ENCODE results near the gene ATP1A1.

The ATP1A1 gene

DNA sequence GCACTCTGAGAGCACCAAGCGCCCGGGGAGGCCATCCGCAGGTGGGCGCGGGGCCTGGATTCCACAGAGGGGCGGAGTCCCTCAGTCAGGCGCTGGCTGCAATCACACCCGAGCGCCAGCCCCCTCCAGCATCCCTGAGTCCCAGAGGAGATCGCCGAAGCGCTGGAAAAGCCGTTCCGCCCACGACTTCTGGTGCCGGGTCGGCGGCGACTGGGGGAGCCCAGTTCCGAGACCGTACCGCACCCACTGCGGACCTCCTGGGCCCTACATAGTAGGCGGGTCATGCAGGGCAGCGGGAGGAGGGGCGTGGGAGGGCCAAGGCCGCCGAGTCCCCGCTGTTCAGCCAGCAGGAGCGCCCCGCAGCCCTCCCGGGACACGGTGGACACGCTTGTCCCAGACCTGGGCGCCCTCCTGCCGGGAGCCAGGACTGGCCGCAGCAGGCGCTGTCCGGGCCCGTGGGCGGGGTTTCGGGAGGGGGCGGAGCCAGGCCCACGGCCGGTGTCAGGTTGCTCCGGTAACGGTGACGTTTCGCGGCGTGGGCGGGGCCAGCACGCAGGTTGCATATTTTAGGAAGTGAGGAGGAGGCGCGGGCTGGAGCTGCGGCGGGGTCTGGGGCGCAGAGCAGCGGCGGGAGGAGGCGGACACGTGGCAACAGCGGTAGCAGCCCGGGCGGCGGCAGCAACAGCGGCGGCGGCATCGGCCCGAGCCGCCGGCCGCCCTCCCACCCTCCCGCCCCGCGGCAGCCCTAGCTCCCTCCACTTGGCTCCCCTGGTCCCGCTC lies at the start of gene ATP1A1:
Gene ATP1A1 (plus strand): TSS at position 594 of the 780 bp plus-strand sequence. CDS start 268 bp downstream, outside the sequence.
- Histone ChIP-seq H3K9me2 (ENCODE audit: low read depth, low read length) (no peaks in the 10 kb centered on the region), H3K9ac (ENCODE audit: low read length) (peak within 1 kb of the TSS; percentile 84), H4K20me1 (ENCODE audit: insufficient read depth, low read length) (no peaks in the 10 kb centered on the region), H3K27me3 (ENCODE audit: insufficient read depth, low read length) (no peaks in the 10 kb centered on the region), H3K36me3 (ENCODE audit: insufficient read depth, low read length) (no peaks in the 10 kb centered on the region), H3K9me3 (ENCODE audit: low read length) (no peaks in the 10 kb centered on the region), H3K4me2 (ENCODE audit: low read length) (peak within 1 kb of the TSS; percentile 84), H3K4me3 (ENCODE audit: low read depth, low read length, poor library complexity, severe bottlenecking) (peak within 1 kb of the TSS; percentile 80), H2AFZ (ENCODE audit: low read length) (no peak within 1 kb of the TSS), H3K27ac (ENCODE audit: low read depth, low read length, poor library complexity, severe bottlenecking) (no peak within 1 kb of the TSS), H3F3A (ENCODE audit: insufficient read depth, low read length) (no peaks in the 10 kb centered on the region), H3K79me2 (ENCODE audit: insufficient read depth, low read length) (peaks cover 14% of the 10 kb centered on the region), H3K4me1 (ENCODE audit: insufficient read depth, low read length, severe bottlenecking) (peaks cover 44% of the 10 kb centered on the region)
- no peak for TF ChIP-seq EZH2 (IDR thresholded peaks at IDR 0.05; ENCODE audit: borderline replicate concordance, low read length)

DNA sequence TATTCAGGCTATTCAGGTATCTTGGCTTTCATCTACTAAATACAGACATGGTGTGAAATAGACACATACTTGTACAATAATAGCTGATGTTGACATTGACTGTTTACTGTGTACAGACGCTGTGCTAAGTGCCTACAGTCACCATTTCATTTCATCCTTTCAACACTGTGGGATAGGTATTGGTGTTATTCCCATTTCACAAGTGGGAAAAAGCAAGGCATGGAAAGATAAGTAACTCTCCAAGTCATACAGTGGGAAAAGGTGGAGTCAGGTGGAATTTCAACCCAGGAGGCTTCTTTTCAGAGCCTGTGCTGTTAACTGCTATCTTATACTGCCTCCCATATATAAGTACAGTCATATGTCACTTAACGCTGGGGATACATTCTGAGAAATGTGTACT lies 49.6 kb upstream of the ATP1A1 start:
- no peaks in the 10 kb centered on the region for H3K79me2 ChIP-seq (ENCODE audit: insufficient read depth, low read length)

DNA sequence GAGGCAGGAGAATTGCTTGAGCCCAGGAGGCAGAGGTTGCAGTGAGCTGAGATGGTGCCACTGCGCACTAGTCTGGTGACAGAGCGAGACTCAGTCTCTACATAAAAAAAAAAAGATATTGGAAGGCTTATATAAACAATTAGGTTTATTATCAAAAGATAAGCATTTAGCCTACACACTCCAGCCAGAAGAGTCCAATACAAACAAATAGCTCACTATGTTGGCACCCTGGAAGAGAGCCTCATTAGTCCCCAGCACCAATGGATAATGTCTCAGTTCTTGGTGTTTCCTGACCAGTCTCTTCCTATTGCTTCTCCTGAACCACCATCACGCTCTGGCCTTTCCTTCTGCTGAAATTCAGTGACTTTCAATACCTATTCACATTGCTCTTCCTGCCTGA lies 48.6 kb upstream of the ATP1A1 start:
- H3K36me3 ChIP-seq (ENCODE audit: insufficient read depth, low read length): no peaks in the 10 kb centered on the region
- no peaks in the 10 kb centered on the region for H3K4me1 ChIP-seq (ENCODE audit: insufficient read depth, low read length, severe bottlenecking)
- H3K79me2 ChIP-seq (ENCODE audit: insufficient read depth, low read length): no peaks in the 10 kb centered on the region
- no peak overlapping the region for H3K4me3 ChIP-seq (ENCODE audit: low read depth, low read length, poor library complexity, severe bottlenecking)
- no peak overlapping the region for H3K27ac ChIP-seq (ENCODE audit: low read depth, low read length, poor library complexity, severe bottlenecking)
- H3K27me3 ChIP-seq (ENCODE audit: insufficient read depth, low read length): no peaks in the 10 kb centered on the region
- H3K9me3 ChIP-seq (ENCODE audit: low read length): no peaks in the 10 kb centered on the region
- H3K4me2 ChIP-seq (ENCODE audit: low read length): no peak overlapping the region
- no peak overlapping the region for H2AFZ ChIP-seq (ENCODE audit: low read length)
- no peaks in the 10 kb centered on the region for H3K9me2 ChIP-seq (ENCODE audit: low read depth, low read length)
- H3K9ac ChIP-seq (ENCODE audit: low read length): no peak overlapping the region
- H4K20me1 ChIP-seq (ENCODE audit: insufficient read depth, low read length): no peaks in the 10 kb centered on the region
- no peaks in the 10 kb centered on the region for H3F3A ChIP-seq (ENCODE audit: insufficient read depth, low read length)
- no peak for TF ChIP-seq EZH2 (IDR thresholded peaks at IDR 0.05; ENCODE audit: borderline replicate concordance, low read length)
- TF ChIP-seq, protein P1, sequence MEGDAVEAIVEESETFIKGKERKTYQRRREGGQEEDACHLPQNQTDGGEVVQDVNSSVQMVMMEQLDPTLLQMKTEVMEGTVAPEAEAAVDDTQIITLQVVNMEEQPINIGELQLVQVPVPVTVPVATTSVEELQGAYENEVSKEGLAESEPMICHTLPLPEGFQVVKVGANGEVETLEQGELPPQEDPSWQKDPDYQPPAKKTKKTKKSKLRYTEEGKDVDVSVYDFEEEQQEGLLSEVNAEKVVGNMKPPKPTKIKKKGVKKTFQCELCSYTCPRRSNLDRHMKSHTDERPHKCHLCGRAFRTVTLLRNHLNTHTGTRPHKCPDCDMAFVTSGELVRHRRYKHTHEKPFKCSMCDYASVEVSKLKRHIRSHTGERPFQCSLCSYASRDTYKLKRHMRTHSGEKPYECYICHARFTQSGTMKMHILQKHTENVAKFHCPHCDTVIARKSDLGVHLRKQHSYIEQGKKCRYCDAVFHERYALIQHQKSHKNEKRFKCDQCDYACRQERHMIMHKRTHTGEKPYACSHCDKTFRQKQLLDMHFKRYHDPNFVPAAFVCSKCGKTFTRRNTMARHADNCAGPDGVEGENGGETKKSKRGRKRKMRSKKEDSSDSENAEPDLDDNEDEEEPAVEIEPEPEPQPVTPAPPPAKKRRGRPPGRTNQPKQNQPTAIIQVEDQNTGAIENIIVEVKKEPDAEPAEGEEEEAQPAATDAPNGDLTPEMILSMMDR (IDR thresholded peaks at IDR 0.05; ENCODE audit: low read length): no peak

More for the DNA sequence above, 49.6 kb upstream of the ATP1A1 start:
- Histone ChIP-seq H2AFZ (ENCODE audit: low read length) (no peak overlapping the region), H3K4me2 (ENCODE audit: low read length) (no peak overlapping the region), H3F3A (ENCODE audit: insufficient read depth, low read length) (no peaks in the 10 kb centered on the region), H4K20me1 (ENCODE audit: insufficient read depth, low read length) (no peaks in the 10 kb centered on the region), H3K4me3 (ENCODE audit: low read depth, low read length, poor library complexity, severe bottlenecking) (no peak overlapping the region), H3K9me2 (ENCODE audit: low read depth, low read length) (no peaks in the 10 kb centered on the region), H3K9me3 (ENCODE audit: low read length) (no peaks in the 10 kb centered on the region), H3K27me3 (ENCODE audit: insufficient read depth, low read length) (no peaks in the 10 kb centered on the region), H3K27ac (ENCODE audit: low read depth, low read length, poor library complexity, severe bottlenecking) (no peak overlapping the region), H3K36me3 (ENCODE audit: insufficient read depth, low read length) (no peaks in the 10 kb centered on the region), H3K9ac (ENCODE audit: low read length) (no peak overlapping the region), H3K4me1 (ENCODE audit: insufficient read depth, low read length, severe bottlenecking) (no peaks in the 10 kb centered on the region)
- TF ChIP-seq, protein P1 (IDR thresholded peaks at IDR 0.05; ENCODE audit: low read length): no peak
- TF ChIP-seq EZH2 (IDR thresholded peaks at IDR 0.05; ENCODE audit: borderline replicate concordance, low read length): no peak
